Non-pigmented ciliary epithelial cell (primary cell): Measurements from ENCODE around the gene SCARF1.
A peak's percentile ranks its signal among the peaks of the same experiment; 100 is the strongest.

Source experiments
- DNase-seq: peaks from one replicate; pipeline ENCODE4 v3.0.0-alpha.2; 2010; ENCODE audit warnings: low read depth

The SCARF1 gene

GRCh38 chr17:1598399-1599095 is 47.0 kb downstream of the SCARF1 start:
- DNase-seq, result no peak

DNA sequence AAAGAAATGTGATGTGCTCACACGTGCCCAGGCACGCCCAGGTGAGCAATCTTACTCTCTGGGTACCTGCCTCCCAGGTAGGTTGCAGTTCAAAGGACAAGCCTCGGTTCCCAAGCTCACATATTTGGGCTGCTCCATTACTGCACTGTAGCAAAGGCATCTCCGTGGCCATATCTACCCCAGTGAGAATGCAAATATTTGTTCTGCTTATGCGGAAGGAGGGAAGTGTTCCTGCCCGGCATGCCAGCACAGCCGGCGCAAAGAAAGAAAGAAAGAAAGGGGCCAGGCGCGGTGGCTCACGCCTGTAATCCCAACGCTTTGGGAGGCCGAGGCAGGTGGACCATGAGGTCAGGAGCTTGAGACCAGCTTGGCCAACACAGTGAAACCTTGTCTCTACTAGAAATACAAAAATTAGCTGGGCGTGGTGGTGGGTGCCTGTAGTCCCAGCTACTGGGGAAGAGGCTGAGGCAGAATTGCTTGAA is 47.6 kb downstream of the SCARF1 start:
- DNase-seq, result no peak

DNA sequence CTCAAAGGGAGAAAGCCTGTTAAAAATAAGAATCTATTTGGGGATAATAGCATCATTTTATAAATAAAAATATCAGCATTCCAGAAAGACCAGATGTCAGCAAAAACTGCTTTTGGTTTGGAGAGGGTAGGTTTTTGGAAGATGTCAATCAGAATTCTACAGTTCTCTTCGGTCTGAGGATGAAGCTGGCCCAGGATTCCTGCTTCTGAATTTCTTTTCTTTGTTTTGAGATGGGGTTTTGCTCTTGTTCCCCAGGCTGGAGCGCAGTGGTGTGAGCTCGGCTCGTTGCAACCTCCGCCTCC is 52.0 kb downstream of the SCARF1 start:
- no peak for DNase-seq

- DNase-seq, result no peak
Measured at GRCh38 chr17:1592751-1593629, 52.5 kb downstream of the SCARF1 start.

DNA sequence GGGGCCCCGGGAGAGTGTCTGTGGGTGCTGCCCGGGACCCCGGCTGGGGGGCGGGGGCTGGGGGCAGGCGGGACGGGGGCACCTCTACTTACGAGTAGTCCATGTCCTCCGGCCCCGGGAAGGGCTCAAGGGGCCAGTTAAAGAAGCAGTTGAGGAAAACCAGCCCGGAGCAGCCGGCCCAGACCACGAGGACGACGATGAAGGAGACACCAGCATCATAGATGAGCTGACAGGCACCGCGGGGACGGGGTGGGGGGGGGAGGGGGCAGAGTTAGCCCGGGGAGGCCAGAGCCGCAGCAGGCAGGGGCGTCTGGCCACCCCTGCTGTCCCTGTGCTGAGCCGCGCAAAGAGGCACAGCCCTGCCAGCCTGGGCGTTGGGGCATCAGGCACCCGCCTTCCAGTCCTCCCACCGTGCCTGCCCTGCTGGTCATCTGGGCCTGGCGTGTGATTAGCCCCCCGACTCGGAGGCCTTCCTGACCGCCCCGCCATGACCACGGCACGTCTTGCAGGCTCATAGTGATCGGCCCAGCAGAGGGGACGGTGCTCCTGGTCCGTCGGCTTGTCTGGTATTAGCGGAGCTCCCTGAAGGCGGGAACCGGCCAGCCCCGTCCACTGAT is 54.0 kb downstream of the SCARF1 start:
- no peak for DNase-seq

DNA sequence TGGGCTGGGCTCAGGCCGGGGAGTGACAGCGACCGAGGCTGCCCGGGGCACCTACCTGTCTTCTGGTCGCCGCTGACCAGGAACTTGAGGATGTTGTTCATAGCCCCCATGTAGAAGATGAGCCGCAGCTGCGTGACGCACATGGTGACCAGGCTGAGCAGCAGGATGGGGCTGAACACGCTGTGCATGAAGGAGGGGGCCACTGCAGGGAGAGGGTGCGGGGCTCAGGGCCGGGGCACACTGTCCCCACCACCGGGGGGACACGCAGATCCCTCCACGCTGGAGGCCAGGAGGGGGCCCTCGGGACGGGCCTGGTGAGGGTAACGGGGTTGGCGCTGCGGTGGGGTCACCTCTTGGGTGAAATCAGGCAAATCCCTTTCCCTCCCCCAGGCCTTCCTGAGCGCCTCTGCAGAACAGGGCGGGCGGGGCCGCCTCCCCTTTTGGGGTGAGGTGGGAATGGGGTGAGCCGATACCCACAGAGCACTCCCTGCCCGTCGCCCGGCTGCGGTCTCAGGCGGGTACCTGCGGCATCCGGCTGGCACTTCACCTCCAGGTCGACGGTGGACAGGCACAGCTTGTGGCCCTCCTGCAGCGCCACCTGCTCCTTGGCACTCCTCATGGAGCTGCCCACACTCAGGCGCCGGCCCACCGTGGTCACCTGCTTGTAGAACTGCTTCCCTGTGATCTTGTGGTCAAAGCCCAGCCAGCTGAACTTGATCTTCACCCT is 54.6 kb downstream of the SCARF1 start:
- no peak for DNase-seq

DNA sequence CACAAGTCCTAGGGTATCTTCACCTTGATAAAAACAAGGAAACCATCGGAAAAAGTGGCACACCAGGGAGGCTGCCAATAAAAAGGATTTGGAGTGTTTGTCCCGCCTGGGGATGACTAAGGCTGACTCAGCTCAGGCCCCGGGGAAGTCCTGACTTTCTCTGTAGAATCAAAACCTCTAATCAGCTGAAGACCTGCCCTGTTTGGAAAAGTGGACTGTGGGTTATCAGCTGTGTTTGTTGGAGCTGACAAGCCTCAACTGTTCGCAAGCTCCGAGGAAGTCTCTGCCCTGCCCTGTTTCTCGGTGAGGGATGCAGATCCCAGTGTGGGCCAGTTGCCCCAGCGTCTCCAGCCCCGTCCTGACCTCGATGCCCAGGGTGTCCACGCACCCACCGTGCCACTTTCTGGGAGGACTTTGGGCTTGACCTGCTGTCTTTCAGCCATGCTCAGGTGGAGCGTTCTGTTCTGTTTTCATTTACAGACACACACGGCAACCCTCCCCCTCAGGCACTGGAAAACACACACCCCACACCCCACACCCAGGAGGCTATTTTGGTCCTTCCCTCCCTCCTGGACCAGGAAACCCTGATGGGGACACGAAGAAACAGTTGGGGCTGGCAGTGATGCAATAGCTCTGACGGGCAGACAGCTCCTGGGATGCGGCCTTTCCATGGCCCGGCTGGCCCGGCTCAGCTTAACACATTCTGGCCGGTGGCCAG is 55.3 kb downstream of the SCARF1 start:
- peak; percentile 68 for DNase-seq

GRCh38 chr17:1588821-1589585 is 56.5 kb downstream of the SCARF1 start:
- DNase-seq, result no peak

- no peak for DNase-seq
Measured at GRCh38 chr17:1584167-1584566, 61.4 kb downstream of the SCARF1 start.
